NCI-H774 (cell line): Measurements from ENCODE around the gene SHLD2.
"Not testable (repeated sequence)": the region's sequence is repeated elsewhere in the genome, so short reads cannot be mapped to it uniquely, and the experiment has no call there.

Source experiments
- DNase-seq: peaks from one replicate; lab custom pipeline; 2025; lab: John Stamatoyannopoulos, UW

SHLD2 gene

DNA sequence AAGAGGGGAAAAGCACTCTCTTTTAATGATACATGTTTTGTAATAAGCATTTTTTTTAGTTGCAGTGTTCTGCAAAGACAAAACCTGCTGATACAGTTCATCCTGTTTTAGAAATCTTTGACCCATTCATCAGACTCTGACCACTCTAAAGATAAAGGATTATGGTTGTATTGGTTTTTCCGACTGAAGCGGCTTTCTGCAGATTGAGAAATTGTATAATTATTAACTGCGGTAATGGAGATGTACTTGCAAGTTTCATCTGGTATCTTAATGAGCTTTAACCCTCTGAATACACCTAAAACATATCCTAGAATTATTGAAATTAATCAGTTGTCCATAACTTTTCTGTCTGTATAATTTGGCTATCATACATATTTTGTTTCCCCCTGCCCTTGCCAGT, 50.6 kb downstream of the SHLD2 start:
- DNase-seq = not testable (repeated sequence)

DNA sequence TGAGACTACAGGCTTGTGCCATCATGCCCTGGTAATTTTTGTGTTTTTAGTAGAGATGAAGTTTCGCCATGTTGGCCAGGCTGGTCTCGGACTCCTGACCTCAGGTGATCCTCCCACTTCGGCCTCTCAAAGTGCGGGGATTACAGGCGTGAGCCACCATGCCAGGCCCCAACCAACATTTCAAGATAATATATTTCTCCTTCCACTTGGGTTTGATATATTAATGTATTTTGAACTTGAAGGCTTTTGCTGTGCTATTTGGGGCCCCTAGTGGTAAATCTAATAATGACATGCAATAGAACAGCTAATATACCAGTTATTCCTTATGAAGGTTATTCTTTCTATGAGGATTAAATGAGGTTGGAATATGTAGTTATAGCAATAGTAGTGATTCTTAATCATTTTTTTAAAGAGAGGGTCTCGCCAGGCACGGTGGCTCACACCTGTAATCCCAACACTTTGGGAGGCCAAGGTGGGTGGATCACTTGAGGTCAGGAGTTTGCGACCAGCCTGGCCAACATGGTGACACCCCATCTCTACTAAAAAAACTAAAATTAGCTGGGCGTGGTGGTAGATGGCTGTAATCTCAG, 54.1 kb downstream of the SHLD2 start:
- not testable (repeated sequence) for DNase-seq

DNA sequence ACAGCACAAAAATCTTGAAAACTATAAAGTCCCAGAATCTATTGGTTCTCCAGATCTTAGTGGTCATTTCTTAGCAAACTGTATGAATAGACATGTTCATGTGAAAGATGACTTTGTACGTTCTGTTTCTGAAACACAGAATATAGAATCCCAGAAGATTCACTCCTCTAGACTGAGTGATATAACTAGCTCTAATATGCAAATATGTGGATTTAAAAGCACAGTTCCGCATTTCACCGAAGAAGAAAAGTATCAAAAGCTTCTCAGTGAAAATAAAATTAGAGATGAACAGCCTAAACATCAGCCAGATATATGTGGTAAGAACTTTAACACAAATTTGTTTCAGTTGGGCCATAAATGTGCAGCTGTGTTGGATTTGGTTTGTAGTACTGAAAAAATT, 56.5 kb downstream of the SHLD2 start:
- not testable (repeated sequence) for DNase-seq

DNA sequence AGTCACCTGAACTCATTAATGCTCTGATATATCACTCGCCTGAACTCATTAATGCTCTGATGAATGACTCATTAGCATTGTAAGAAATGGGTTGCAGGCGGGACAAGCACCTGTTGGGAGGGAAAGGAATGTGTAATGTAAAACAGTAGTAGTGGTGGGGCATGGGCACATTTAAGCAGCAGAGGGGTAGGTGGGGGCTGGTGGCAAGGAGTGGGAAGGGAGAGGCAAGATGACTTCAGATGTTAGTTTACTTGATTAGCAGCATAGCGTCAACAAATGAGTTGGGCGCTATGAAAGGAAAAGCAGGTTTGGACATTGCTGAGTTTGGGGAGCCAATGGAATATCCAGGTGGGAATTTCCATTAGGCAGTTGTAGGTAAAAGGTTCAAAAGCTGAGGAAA, 61.8 kb downstream of the SHLD2 start:
- DNase-seq = not testable (repeated sequence)

DNA sequence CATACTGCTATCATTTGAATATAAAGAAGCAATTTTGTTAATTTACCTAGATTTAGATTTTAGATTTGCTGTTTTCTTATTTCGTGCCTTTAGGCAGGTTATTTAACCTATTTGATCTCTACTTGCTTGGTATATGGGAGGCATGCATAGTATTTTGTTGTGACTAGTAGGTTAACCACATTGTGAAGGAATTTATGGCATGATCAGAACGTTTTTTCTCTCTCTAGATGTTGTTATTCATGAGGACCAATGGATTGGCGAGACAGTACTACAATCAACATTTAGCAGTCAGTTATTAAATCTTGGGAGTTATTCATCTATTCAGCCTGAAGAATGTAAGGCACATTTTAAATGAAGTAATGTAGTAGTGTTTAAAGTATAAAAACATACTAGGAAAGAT, 62.8 kb downstream of the SHLD2 start:
- not testable (repeated sequence) for DNase-seq

DNA sequence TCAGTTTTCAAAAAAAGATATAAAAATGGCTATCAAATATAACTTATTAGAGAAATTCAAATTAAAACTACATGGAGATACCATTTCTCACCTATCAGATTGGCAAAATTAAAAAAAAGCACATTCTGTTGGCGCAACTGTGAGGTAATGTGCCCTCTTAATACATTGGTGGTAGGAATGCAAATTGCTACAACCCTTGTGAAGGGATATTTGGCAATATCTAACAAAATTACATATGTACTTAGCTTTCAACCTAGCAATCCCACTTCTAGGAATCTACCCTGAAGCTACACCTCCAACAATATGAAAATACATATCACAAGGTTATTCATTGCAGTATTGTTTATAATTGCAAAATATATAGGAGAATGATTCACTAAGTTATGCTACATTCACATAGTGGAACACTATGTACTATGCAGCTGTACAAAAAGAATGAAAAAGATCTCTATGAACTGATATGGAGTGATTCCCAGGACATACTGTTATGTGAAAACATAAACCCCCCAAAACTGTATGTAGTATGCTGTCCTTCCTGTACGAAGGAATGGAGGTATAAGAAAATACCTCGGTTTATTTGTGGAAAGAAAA, 67.8 kb downstream of the SHLD2 start:
- DNase-seq = not testable (repeated sequence)

DNA sequence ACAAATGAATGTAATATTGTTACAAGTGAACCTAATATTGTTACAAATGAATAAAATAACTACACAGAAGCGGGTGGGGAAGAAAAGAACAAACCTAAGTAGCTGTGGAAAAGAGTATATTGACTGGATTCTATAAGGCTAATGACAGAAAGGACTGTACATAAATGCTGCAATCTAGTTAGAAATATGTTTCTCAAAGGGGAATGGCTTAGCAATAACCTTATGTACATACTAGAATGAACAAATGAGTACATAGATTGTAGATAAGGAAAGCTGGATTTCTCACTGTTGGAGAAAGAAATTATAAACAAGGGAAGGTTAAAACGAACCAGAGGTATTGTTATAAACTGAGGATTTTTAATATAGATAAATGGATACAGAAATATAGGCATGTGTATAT, 68.4 kb downstream of the SHLD2 start:
- DNase-seq = not testable (repeated sequence)

DNA sequence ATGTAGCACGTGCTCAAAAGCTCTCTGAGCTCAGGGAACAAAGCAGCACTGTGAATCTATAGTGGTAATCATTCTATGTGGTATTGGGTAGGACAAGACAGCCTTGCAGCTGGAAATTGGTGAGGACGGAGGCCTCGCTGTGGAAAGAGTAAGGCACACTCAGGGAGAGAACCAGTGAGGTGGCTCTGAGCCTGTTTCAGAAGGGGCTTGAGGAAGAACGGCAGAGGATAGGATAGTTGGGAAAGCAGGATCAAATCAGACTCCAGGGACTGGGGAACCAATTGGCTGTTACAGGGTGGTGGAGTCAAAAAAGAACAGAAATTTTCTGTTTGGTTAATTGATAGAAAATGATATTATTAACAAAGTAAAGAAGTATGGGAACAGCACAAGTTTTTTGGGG, 74.9 kb downstream of the SHLD2 start:
- not testable (repeated sequence) for DNase-seq

DNA sequence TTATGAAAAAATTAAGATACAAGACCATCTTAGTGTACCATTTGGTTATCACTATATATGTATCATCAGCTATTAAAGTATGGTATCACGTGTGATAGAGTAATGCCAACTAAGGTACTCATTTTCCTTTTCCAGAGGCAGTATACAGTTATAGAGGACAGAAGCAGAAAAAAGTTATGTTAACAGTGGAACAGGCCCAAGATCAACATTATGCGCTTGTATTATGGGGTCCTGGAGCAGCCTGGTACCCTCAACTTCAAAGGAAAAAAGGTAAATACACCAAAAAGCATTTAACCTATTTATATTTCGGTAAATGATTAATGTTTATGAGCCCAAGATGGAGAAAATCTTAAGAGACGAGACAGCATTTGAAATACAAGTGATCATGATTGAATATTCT, 75.7 kb downstream of the SHLD2 start:
- DNase-seq = not testable (repeated sequence)

DNA sequence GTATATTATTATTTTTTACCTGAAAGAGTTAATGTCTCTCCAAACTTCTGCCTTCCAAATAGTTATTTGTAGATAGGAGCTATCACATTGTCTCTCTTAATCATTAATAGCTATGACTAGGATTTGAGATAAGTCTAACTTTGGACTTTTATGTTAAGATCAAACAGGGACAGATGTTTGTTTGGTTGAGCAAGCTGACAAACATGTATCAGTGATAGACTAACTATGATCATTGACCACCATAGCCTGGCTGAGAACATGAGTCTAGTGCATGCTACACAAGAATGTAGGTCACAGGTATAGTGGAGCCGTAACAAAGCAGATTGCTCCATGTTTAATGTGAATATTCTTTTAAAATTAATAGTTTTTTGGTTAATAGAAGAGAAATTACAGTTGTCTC, 76.7 kb downstream of the SHLD2 start:
- DNase-seq = not testable (repeated sequence)

DNA sequence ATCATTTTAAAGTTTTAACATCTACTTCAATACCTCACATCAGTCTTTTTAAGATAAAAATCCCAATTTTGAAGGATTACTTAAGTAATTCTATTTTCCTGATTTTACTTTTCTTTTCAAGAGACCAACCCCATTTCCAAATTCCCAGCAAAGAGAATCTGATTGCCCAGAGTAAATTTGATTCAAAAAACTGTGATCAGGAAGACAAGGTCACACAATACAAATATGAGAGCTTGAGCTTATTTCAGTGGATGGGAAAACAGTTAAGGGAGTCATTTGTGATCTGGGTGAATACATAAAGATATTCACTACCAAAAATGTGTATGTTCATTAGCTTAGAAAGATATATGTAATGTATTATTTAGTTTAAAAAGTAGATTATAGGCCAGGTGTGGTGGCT, 77.2 kb downstream of the SHLD2 start:
- DNase-seq = not testable (repeated sequence)

DNA sequence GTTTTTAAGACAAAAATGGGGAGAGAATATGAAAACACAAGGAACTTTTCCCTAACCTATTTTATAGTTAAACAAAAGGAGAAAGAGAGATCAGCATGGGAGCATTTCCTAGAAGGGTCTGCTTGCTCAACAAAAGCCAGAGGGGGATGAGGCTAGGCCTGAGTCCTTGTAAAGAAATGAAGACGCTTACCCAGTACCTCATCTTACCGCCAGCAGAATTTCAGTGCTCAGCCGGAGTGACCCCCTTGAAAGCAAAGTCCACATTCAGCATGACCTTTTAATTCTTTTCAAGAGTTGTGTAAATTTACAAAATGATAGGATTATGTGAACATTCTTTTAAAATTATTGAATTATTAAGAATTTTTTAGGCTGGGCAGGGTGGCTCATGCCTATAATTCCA, 82.6 kb downstream of the SHLD2 start:
- not testable (repeated sequence) for DNase-seq

DNA sequence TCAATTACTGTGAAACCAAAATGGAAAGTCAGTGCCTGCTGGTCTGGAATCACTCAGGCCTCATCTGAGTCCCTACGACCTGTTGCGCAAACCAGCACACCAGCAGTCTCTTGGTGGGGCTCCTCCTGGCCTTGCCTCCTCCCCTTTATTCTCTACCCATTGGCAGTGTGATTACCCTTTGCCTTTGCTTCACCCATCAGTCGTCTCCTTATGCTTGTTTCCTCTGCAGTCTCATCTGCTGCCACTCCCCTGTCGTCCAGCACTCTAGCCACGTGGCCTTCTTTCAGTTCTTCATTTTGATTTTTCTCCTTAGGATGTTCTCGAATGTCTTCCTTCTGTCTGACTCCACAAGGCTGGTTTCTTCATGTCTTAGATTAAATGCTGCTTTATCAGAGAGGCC, 89.4 kb downstream of the SHLD2 start:
- not testable (repeated sequence) for DNase-seq

DNA sequence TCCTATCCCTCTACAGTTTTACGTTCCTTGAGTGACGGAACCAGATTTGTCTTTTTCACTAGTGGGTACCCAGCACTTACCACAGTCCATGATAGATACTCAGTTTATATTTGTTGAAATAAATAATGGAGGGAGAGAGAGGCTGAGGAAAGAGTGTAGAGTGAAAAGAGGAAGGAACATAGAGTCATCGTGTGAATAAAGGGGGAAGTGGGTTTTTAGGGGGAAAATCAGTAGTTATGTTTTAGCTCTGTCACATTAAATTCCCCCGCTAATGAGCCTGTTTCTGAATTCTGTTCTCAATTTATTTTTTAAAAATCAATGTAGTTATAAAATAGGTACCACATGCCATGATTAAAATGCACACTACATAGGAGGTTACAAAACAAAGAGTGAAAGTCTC, 91.0 kb downstream of the SHLD2 start:
- DNase-seq = not testable (repeated sequence)

DNA sequence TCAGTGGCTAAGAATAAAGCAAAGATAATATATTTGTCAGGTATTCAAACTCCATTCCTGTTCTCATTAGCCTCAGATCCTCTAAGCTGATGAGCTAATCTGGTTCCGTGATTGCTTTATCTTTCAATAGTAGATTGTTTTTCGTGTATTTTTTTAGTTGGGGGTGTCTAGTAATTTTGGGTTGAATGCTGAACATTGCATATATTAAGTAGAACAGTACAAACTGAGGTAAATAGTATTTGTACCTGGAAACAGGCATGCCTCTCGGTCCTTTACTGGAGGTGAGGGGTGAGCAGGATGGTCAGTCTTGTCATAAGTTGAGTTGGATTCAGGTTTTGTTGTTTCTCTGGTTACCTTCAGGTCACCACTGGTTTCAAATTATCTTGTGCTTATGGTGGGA, 92.6 kb downstream of the SHLD2 start:
- DNase-seq = not testable (repeated sequence)

DNA sequence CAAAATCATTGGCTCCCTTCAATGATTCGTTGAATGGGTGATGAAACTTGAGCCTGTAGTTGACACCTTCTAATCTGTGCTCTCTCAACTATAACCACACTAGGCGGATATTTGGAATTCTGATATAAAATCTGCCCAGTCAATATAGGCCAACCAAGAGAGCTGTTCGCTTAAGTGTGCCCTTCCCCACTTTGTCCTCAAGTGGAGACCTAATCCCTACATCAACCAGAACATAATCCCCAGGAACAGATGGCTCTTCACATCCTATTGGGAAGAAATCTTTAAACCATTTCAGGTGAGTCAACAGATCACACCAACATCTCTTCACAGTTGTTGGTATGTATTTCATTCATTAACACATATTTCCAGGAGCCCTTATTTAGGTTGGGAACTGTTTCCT, 96.8 kb downstream of the SHLD2 start:
- not testable (repeated sequence) for DNase-seq

DNA sequence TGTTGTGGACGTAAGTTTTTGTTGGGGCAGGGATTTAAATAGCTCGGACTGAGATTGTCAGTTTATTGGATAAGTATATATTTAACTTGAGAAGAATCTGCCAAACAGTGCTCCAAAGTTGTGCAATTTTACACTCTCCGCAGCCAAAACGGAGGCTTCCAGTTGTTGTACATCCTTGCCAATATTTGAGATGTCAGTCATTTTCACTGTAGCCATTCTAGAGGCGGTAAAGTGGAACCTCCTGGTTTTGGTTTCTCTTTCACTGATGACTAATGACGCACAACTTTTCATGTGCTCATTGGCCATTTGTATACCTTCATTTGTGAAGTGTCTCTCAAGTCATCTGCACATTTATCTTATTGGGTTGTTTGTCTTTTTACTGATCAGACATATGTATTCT, 105.9 kb downstream of the SHLD2 start:
- not testable (repeated sequence) for DNase-seq

DNA sequence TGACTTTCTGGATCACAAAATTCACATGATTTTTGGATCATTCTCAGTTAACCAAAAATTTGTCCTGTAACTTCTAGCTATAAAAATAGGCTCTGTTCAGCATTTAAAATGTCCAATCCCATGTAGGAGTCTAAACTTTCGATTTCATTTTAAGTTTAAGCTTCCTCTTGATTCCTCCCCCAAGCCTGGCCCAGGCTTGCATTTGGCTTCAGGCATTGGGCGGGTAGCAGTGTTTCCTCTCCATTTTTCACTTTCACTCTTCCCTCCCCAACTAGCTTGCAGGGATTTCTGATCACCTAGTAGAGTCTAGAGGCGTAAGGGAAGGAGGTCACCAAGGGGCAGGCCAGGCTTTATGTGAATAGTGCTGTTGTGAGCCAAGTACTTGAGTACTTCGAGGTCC, 109.8 kb downstream of the SHLD2 start:
- DNase-seq = not testable (repeated sequence)

DNA sequence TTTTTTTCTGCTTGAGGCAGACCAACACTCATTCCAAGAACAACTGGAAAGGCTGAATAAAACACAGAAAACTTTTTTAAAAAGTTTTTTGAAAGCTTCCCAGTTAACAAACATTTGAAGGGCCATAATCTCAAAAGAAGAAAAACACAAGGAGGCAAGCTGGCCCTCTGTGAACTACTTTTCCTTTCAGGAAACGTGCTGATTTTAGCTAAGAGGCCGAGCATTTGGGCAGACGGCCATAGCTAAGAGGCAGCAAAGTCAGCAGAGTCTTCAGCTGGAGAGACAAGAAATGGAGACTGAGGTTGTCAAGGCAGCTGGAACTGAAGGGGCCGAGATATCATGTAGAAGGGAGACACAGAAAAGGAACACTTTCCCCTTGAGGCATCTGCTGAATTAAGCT, 111.9 kb downstream of the SHLD2 start:
- not testable (repeated sequence) for DNase-seq

DNA sequence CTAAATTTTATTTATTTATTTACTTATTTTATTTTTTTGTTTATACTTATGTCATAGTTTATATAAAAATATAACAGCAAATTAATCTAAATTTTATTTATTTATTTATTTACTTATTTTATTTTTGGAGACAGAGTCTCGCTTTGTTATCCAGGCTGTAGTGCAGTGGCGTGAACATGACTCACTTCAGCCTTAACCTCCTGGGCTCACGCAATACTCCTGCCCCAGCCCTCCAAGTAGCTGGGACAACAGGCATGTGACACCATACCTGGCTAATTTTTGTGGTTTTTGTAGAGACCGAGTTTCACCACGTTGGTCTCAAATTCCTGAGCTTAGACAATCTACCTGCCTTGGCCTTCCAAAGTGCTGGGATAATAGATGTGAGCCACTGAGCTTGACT, 115.3 kb downstream of the SHLD2 start:
- not testable (repeated sequence) for DNase-seq

DNA sequence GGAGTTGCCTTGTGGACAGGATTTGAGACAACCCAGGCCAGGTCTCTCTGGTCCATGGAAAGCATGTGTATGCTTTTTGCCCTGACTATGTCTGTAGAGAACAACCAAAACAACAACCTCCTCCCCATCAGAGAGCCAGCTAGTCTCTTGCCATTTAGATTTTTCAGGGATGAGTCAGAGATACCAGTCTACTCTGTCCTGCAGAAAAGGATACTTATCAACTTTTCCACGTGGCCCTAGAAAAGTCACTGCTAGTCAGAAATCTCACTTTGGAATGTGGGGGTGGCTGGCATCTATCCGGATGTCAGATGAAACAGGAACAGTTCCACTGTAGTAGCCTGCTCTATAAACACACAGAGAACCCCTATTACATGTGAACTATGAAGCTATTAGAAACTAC, 116.8 kb downstream of the SHLD2 start:
- DNase-seq = not testable (repeated sequence)

DNA sequence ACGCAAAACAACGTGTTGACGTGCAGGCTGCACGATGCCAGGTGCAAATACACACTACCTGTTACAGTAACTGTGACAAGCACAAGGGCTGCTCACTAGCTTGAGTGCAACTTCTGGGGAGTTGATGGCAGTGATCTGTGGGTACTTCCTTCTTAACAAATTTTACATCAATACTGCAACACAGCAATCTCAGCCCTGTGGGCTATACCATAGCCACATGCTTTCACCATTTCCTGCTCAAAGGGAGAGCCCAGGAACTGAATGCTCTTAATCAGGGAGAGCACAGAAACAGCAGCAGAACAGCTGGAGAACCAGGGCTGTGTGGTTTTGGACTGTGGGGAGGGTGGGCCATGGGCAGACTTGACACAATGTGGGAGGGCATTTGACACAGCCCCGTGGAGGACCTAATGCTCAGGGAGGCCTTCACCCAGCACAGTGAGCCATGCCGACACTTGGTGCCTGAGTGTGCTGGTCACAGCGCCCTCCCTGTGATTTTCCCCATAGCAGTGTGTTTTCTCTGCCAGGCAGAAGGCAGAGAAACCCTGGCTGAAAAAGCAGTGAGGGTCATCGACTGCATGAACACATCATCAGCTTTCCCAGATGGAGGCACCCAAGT, 118.3 kb downstream of the SHLD2 start:
- DNase-seq = not testable (repeated sequence)

DNA sequence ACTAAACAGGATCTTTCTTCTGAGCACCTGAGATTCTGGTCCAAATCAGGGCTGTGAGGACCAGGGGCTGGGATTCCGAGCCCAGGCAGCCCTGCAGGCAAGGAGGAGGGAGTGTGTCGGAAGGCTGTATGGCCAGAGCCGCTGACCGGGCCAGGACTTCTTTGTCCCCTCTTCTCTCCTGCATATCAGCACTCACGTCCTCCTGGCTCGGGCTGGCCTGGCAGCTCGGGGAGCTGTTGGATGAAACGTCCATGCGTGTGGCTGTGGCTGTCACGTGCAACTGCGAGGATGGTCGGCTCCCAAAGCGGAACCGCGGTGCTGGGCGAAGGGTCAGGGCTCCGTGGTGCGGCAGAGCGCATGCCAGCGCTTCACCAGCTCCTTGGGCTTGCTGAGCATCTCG, 118.8 kb downstream of the SHLD2 start:
- not testable (repeated sequence) for DNase-seq

DNA sequence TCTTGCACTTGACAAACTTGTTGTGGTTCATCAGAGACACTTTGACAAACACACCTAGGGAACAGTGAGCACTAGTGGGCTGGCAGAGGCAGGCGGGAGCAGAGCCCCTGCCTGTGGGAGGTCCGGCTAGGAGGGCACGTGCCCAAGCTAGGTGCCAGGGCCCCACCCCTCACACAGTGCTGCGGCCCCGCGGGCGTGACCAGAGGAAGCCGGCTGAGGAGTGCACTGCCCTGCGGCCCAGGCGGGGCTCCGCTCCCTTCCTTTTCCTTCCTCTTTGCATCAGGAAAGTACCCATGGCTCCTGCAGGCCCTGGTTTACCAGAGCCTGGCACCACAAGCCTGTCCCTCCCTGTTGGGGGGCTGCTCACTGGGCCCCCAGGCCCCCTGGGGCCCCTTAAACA, 121.1 kb downstream of the SHLD2 start:
- not testable (repeated sequence) for DNase-seq
